SK-N-SH (cell line): Measurements from ENCODE around the gene CD46. TPM values are rescaled to one million over a fixed set of nuclear protein-coding genes. Genes with fewer than 3 reads are reported as not detected.

Experiments
- CTCF ChIA-PET: fragments of 300-600, 350-600 bp; formaldehyde crosslinking; extraction: SDS; loops from one replicate; lab custom pipeline; 2021; lab: Yijun Ruan, JAX
- POLR2A ChIA-PET: fragments of 350-600 bp; sonication (Branson Sonifier 250); formaldehyde crosslinking; extraction: SDS; loops from one replicate; lab custom pipeline; 2020; ENCODE audit warnings: antibody characterized with exemption, inconsistent platforms; lab: Yijun Ruan, JAX
- DNase-seq: peaks from one replicate; pipeline ENCODE4 v3.0.0; 2012
- H2AFZ ChIP-seq: fragments of 200-600 bp; sonication (generic); 2 replicates; pipeline ENCODE4 v1.8.1; 2016; ENCODE audit warnings: antibody characterized with exemption, mild to moderate bottlenecking, low read depth
- H3F3A ChIP-seq: fragments of 200-600 bp; sonication (generic); replicated peaks from 2 replicates; pipeline ENCODE3; 2016; ENCODE audit warnings: antibody characterized with exemption, mild to moderate bottlenecking; ENCODE audit not compliant: insufficient read depth
- H3K27ac ChIP-seq, 2 experiments: fragments of 200-500 bp in 1 of 2; fragments of 200-600 bp in 1 of 2; sonication (Bioruptor generic) in 1 of 2; sonication (generic), shearing (Covaris generic) in 1 of 2; 2 replicates each; pipeline versions ENCODE4 v1.5.1 to v1.6.1; 2014 to 2016; ENCODE audit warnings: low read depth in 2 of 2, inconsistent platforms in 1 of 2, low read length in 1 of 2, mild to moderate bottlenecking in 1 of 2, mixed read lengths in 1 of 2
- H3K27me3 ChIP-seq: fragments of 200-600 bp; sonication (generic), shearing (Covaris generic); 2 replicates; pipeline ENCODE4 v1.6.1; 2016; ENCODE audit warnings: mixed run types; ENCODE audit not compliant: insufficient read depth
- H3K36me3 ChIP-seq, 2 experiments: fragments of 200-500 bp in 1 of 2; fragments of 200-600 bp in 1 of 2; sonication (Bioruptor generic) in 1 of 2; sonication (generic) in 1 of 2; replicated peaks in 1 of 2; 2 replicates each; pipeline versions ENCODE3 to v1.5.1; 2014 to 2016; ENCODE audit warnings: low read length in 1 of 2, mild to moderate bottlenecking in 1 of 2; ENCODE audit not compliant: insufficient read depth in 2 of 2, control insufficient read depth in 1 of 2
- H3K4me1 ChIP-seq, 2 experiments: fragments of 200-500 bp in 1 of 2; fragments of 200-600 bp in 1 of 2; sonication (Bioruptor generic) in 1 of 2; sonication (generic), shearing (Covaris generic) in 1 of 2; 2 replicates each; pipeline versions ENCODE4 v1.5.1 to v1.6.1; 2014 to 2016; ENCODE audit warnings: low read depth in 1 of 2, low read length in 1 of 2, mixed run types in 1 of 2; ENCODE audit not compliant: insufficient read depth in 2 of 2, control insufficient read depth in 1 of 2
- H3K4me2 ChIP-seq: fragments of 200-600 bp; sonication (generic), shearing (Covaris generic); 2 replicates; pipeline ENCODE4 v1.6.1; 2017; ENCODE audit warnings: mixed run types
- H3K4me3 ChIP-seq, 2 experiments: fragments of 200-500 bp in 1 of 2; fragments of 200-600 bp in 1 of 2; sonication (Bioruptor generic) in 1 of 2; sonication (generic), shearing (Covaris generic) in 1 of 2; 2 replicates each; pipeline versions ENCODE4 v1.5.1 to v1.8.1; 2014 to 2016; ENCODE audit warnings: low read depth in 2 of 2, inconsistent platforms in 1 of 2, low read length in 1 of 2, mild to moderate bottlenecking in 1 of 2, mixed read lengths in 1 of 2, moderate library complexity in 1 of 2
- H3K79me2 ChIP-seq: fragments of 200-600 bp; sonication (generic); 2 replicates; pipeline ENCODE4 v1.8.1; 2017; ENCODE audit warnings: mild to moderate bottlenecking; ENCODE audit not compliant: insufficient read depth
- H3K9ac ChIP-seq: fragments of 200-600 bp; sonication (generic); 2 replicates; pipeline ENCODE4 v1.6.1; 2017; ENCODE audit warnings: mixed run types
- H3K9me2 ChIP-seq: fragments of 200-600 bp; sonication (generic); 2 replicates; pipeline ENCODE4 v1.6.1; 2017; ENCODE audit warnings: mixed run types
- H3K9me3 ChIP-seq: fragments of 200-600 bp; sonication (generic); 2 replicates; pipeline ENCODE4 v1.6.1; 2017; ENCODE audit warnings: mixed run types, mild to moderate bottlenecking, moderate library complexity
- H4K20me1 ChIP-seq: fragments of 200-600 bp; sonication (generic); 2 replicates; pipeline ENCODE4 v1.6.1; 2017; ENCODE audit warnings: mild to moderate bottlenecking, mixed run types; ENCODE audit not compliant: insufficient read depth
- CTCF ChIP-seq: fragments of 200-600 bp; sonication (generic); IDR thresholded peaks from 2 replicates; pipeline ENCODE4 v1.6.1; 2017; ENCODE audit warnings: antibody characterized with exemption, mild to moderate bottlenecking, moderate library complexity
- ELF1 ChIP-seq: IDR thresholded peaks from 2 replicates; pipeline ENCODE4 v1.4.0; 2012
- GATA2 ChIP-seq: sonication (generic); formaldehyde crosslinking; IDR thresholded peaks from 2 replicates; pipeline ENCODE4 v1.5.0; 2020; ENCODE audit warnings: mild to moderate bottlenecking, missing genetic modification reagents
- JUND ChIP-seq: IDR thresholded peaks from 2 replicates; pipeline ENCODE4 v1.4.0; 2012
- PBX3 ChIP-seq: IDR thresholded peaks from 2 replicates; pipeline ENCODE4; 2012
- RCOR1 ChIP-seq: fragments of 150-350 bp; IDR thresholded peaks from 2 replicates; pipeline ENCODE4 v1.6.1; 2017; ENCODE audit warnings: antibody characterized with exemption, low read length
- RXRA ChIP-seq: IDR thresholded peaks from 2 replicates; pipeline ENCODE4 v1.4.0; 2012; ENCODE audit warnings: low read depth, mild to moderate bottlenecking, borderline replicate concordance
- TEAD4 ChIP-seq: IDR thresholded peaks from 2 replicates; pipeline ENCODE4 v1.4.0; 2012; ENCODE audit warnings: mild to moderate bottlenecking, borderline replicate concordance; ENCODE audit not compliant: insufficient read depth
- USF1 ChIP-seq: IDR thresholded peaks from 2 replicates; pipeline ENCODE4 v1.4.0; 2012; ENCODE audit warnings: low read depth, borderline replicate concordance
- WGBS: methylation state at CpG from one replicate; pipeline ENCODE4 v1.1.6; 2017; ENCODE audit warnings: low lambda C conversion rate; 5-methylcytosine and 5-hydroxymethylcytosine counted together
- polyA plus RNA-seq, 3 experiments: library from polyadenylated mRNA; depleted of rRNA; stranded (reverse); fragments of >200 nt; gene quantifications; 2 replicates each; pipeline ENCODE4 v1.2.3, GENCODE V29; 2012

Gene CD46
- polyA plus RNA-seq, 1 of the 3 experiments (the other 2 are of a cell fraction), result 56.0 TPM

GRCh38 chr1:207807690-207808321 lies 56.0 kb downstream of the CD46 start:
- TF ChIP-seq RCOR1 (no peak), PBX3 (no peak)
- H3K9me3 ChIP-seq, result no peaks in the 10 kb centered on the region
- no peaks in the 10 kb centered on the region for H3K79me2 ChIP-seq
- no peak overlapping the region for H2AFZ ChIP-seq
- no peaks in the 10 kb centered on the region for H3K27me3 ChIP-seq
- 93% methylated on average over 13 of the region's 13 CpGs for WGBS
- no peak overlapping the region for H3K4me3 ChIP-seq
- CTCF ChIA-PET, result interaction anchor here (1.2 kb wide), 1 partner anchor 11 kb away, joined by 5 read pairs; no protein-coding TSS in a partner anchor
- H3K9me2 ChIP-seq, result no peaks in the 10 kb centered on the region
- no peak for DNase-seq
- H3K4me2 ChIP-seq, result no peak overlapping the region
- no peak overlapping the region for H3K27ac ChIP-seq
- H3F3A ChIP-seq, result no peaks in the 10 kb centered on the region
- H4K20me1 ChIP-seq, result no peaks in the 10 kb centered on the region
- POLR2A ChIA-PET, result no interaction called here
- no peak overlapping the region for H3K9ac ChIP-seq
- peaks cover 0 to 7% of the 10 kb centered on the region in 2 experiments; a peak in 2 of 4 replicates for H3K4me1 ChIP-seq
- peaks cover 0 to 26% of the 10 kb centered on the region in 2 experiments for H3K36me3 ChIP-seq

- ChIA-PET POLR2A (no interaction called here), CTCF (interaction anchor here (1.2 kb wide), 1 partner anchor 12 kb away, joined by 5 read pairs; no protein-coding TSS in a partner anchor)
- no peaks in the 10 kb centered on the region for H3K9me3 ChIP-seq
Measured at GRCh38 chr1:207808322-207808705, 56.5 kb downstream of the CD46 start.

More at GRCh38 chr1:207808322-207808705, 56.5 kb downstream of the CD46 start:
- Histone ChIP-seq H4K20me1 (no peaks in the 10 kb centered on the region), H3K9me2 (no peaks in the 10 kb centered on the region), H2AFZ (no peak overlapping the region), H3K9ac (no peak overlapping the region)
- no peak for DNase-seq
- TF ChIP-seq ELF1, result no peak
- no peak for TF ChIP-seq GATA2 (CRISPR knock-in tag)
- TF ChIP-seq CTCF, result no peak
- TF ChIP-seq RXRA, result no peak
- TF ChIP-seq USF1, result no peak
- TF ChIP-seq TEAD4, result no peak
- no peak for TF ChIP-seq JUND
- TF ChIP-seq, all 33 proteins: peak for 0
- H3K4me1 ChIP-seq, result peaks cover 0 to 7% of the 10 kb centered on the region in 2 experiments; a peak in 2 of 4 replicates
- no peaks in the 10 kb centered on the region for H3K27me3 ChIP-seq
- H3K4me2 ChIP-seq, result no peak overlapping the region
- WGBS, result 94% methylated on average over 5 of the region's 7 CpGs
- H3F3A ChIP-seq, result no peaks in the 10 kb centered on the region
- H3K79me2 ChIP-seq, result no peaks in the 10 kb centered on the region
- H3K36me3 ChIP-seq, result peaks cover 0 to 24% of the 10 kb centered on the region in 2 experiments
- H3K4me3 ChIP-seq, result no peak overlapping the region
- no peak overlapping the region for H3K27ac ChIP-seq
